Gastroesophageal sphincter (tissue), 3 donors: ENCODE measurements around the gene MOCS3.

ENCODE experiments used
- EP300 ChIP-seq: sonication (generic); formaldehyde crosslinking; IDR thresholded peaks from one replicate; pipeline ENCODE4 v1.6.1; 2017; ENCODE audit warnings: antibody characterized with exemption, mild to moderate bottlenecking
- POLR2A ChIP-seq, 2 donors: fragments of 450-650 bp; IDR thresholded peaks; one replicate each; pipeline ENCODE4 v1.6.1; 2017; ENCODE audit warnings: antibody characterized with exemption in 2 of 2, mild to moderate bottlenecking in 2 of 2, moderate library complexity in 1 of 2
- TF ChIP-seq, protein P1 (sequence below), 4 experiments: fragments of 200-600 bp in 2 of 4; fragments of 450-650 bp in 2 of 4; sonication (generic) in 1 of 4; IDR thresholded peaks; one replicate each; pipeline ENCODE4 v1.5.1; 2017 to 2019; ENCODE audit warnings: antibody characterized with exemption in 4 of 4, mild to moderate bottlenecking in 2 of 4, moderate library complexity in 2 of 4

DNA sequence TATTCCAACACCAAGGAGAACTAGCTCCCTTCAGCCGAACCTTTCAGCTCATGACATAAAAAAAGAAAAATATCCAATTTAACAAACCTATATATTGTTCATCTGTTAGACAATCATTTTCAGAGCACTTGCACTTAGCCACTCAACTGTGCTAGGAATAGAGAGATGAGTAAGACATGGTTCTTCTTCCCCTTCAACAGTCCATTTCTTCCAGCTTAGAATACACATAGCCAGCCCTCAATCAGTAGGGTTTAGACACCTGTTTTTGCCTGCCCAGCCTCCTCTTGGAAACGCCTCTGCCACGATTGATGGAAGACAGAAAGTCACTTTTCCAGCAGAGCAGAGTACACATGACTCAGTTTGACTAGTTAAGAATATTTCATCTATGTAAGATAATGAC is 49.2 kb upstream of the MOCS3 start:
- TF ChIP-seq, protein P1, sequence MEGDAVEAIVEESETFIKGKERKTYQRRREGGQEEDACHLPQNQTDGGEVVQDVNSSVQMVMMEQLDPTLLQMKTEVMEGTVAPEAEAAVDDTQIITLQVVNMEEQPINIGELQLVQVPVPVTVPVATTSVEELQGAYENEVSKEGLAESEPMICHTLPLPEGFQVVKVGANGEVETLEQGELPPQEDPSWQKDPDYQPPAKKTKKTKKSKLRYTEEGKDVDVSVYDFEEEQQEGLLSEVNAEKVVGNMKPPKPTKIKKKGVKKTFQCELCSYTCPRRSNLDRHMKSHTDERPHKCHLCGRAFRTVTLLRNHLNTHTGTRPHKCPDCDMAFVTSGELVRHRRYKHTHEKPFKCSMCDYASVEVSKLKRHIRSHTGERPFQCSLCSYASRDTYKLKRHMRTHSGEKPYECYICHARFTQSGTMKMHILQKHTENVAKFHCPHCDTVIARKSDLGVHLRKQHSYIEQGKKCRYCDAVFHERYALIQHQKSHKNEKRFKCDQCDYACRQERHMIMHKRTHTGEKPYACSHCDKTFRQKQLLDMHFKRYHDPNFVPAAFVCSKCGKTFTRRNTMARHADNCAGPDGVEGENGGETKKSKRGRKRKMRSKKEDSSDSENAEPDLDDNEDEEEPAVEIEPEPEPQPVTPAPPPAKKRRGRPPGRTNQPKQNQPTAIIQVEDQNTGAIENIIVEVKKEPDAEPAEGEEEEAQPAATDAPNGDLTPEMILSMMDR (IDR thresholded peaks at IDR 0.05), result no peak
- no peak for TF ChIP-seq POLR2A (IDR thresholded peaks at IDR 0.05)
- no peak for TF ChIP-seq EP300
